GM13977 (cell line): ENCODE measurements around the gene USP49.

Experiments
- DNase-seq: peaks from one replicate; pipeline ENCODE4 v3.0.0; 2012; ENCODE audit warnings: low spot score
- in situ Hi-C: fragments of 300-500 bp; cut with MboI; formaldehyde crosslinking; loops from one replicate; pipeline ENCODE4 v1.12.0; 2022; ENCODE audit warnings: low sequenced_read_pairs, low pct_unique_long_range_greater_than_20kb, mixed read lengths, inconsistent platforms; ENCODE audit not compliant: unreplicated experiment
- TF ChIP-seq, protein P1 (sequence below): IDR thresholded peaks from 2 replicates; pipeline ENCODE4 v1.5.1; 2012; ENCODE audit warnings: mild to moderate bottlenecking, control low read depth; ENCODE audit not compliant: insufficient read depth; ENCODE audit errors: extremely low read depth, missing control alignments

Gene USP49

DNA sequence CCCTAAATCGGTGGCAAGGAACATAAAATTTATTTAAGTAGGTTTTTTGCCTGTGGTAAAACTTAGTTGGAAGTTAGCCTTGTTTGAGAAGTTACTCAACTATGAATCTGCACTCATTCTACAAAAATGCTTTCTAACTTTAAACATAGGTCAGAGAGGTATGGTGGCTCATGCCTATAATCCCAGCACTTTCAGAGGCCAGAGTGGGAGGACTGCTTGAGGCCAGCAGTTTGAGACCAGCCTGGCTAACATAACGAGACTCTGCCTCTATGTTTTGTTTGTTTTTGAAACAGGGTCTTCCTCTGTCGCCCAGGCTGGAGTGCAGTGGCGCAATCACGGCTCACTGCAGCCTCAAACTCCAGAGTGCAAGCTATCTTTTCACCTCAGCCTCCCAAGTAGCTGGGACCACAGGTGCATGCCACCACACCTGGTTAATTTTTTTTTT is 16.2 kb downstream of the USP49 start:
- TF ChIP-seq, protein P1, sequence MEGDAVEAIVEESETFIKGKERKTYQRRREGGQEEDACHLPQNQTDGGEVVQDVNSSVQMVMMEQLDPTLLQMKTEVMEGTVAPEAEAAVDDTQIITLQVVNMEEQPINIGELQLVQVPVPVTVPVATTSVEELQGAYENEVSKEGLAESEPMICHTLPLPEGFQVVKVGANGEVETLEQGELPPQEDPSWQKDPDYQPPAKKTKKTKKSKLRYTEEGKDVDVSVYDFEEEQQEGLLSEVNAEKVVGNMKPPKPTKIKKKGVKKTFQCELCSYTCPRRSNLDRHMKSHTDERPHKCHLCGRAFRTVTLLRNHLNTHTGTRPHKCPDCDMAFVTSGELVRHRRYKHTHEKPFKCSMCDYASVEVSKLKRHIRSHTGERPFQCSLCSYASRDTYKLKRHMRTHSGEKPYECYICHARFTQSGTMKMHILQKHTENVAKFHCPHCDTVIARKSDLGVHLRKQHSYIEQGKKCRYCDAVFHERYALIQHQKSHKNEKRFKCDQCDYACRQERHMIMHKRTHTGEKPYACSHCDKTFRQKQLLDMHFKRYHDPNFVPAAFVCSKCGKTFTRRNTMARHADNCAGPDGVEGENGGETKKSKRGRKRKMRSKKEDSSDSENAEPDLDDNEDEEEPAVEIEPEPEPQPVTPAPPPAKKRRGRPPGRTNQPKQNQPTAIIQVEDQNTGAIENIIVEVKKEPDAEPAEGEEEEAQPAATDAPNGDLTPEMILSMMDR: no peak
- no peak for DNase-seq
- in situ Hi-C loops: no loop called here

DNA sequence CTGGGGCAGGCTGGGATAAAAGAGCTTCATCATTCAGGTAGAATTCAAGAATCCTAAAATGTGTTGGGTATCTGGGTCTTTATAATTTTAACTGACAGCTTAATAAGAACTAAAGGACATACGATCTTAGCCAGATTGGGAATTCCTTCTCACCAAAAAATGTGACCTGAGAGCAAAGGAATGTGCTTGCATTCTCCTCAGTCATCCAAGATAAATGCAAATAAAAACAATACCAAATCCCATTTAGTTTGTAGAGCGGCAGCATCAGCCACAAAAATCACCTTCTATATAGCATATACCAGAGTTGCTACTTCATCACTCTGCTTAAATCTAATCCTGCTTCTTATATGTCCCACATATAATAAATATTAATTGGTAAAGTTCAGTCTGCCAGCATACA is 16.9 kb downstream of the USP49 start:
- TF ChIP-seq, protein P1: no peak
- no peak for DNase-seq
- in situ Hi-C loops: no loop called here

DNA sequence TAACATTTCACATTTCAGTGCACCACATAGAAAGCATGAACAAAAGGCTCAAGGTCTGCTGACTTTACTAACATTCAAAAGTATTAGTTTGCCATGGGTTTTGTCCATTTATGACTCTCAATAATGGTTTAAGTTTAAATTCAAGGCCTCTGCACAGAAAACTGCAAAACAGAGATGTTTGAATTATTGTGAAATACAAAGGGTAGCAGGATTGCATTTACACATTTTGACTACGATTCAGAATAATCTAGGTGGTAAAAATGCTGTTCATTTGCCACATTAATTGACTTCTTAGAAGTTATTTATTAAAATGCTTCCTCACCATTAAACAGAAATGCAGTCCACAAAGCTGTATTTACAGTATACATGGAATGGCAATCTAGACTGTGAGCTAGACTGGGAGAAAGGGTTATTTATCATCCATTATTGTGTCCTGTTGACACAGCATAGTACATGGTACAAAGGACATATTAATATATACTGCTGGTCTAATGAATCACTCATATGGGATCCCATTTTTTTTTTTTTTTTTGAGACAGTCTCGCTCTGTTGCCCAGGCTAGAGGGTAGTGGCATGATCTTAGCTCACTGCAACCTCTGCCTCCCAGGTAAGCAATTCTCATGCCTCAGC is 18.0 kb downstream of the USP49 start:
- TF ChIP-seq, protein P1: no peak
- in situ Hi-C loops: no loop called here
- no peak for DNase-seq

DNA sequence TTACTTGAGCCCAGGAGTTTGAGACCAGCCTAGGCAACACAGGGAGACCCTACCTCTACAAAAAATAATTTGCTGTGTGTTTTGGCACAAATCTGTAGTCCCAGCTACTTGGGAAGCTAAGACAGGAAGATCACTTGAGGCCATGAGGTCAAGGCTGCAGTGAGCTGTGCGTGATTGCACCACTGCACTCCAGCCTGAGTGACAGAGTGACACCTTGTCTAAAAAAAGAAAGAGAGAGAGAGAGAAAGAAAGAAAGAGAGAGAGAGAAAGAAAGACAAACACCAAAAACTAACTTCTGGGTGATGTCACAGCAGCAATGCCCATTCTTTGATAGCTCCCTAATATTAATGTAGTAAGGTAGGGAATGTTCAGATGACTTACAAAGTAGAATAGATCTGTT is 20.4 kb downstream of the USP49 start:
- in situ Hi-C loops: no loop called here
- TF ChIP-seq, protein P1: no peak
- DNase-seq: no peak

DNA sequence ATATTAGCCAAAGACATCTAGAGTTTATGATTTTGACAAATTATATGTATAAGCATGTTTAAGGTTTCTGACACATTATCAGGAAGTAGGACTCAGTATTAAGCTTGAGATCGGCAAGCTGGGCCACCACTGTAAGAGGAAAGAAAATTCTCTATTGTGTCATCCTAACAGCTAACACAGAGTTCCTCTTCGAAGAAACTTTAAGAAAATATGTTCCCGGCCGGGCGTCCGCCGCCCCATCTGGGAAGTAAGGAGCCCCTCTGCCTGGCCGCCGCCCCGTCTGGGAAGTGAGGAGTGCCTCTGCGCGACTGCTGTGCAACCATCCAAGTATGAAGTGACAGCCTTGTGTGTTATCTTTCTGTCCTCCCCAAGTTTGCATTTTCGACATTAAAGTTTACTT is 23.0 kb downstream of the USP49 start:
- in situ Hi-C loops: no loop called here
- DNase-seq: no peak
- TF ChIP-seq, protein P1: no peak

DNA sequence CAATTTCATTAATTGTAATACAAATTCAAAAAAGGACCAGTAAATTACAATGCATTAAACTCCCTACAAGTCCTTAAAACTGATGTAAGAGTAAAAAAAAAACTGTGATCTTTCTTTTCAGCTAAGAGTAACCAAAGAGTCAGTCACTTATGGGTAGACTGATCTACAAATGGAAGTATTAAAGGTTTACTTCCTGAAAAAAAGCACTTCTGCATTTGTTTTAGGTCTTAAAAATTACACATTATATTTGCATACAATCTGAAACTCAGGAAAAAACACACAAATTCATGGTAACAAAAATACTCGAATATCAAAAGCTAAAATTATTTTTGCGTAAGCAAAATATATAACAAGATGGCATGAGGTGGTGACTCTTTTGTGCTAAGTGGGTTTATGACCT is 23.5 kb downstream of the USP49 start:
- in situ Hi-C loops: no loop called here
- no peak for DNase-seq
- TF ChIP-seq, protein P1: no peak
